GM19397 (cell line): ENCODE results near the gene WWP2.
"Not testable (repeated sequence)": the region's sequence is repeated elsewhere in the genome, so short reads cannot be mapped to it uniquely, and the experiment has no call there.

Experiments used
- ATAC-seq: cut with Tn5 transposase; IDR thresholded peaks from one replicate; pipeline ENCODE4 v1.9.1; 2021; ENCODE audit warnings: mild to moderate bottlenecking, moderate library complexity; ENCODE audit not compliant: unreplicated experiment

Gene WWP2

GRCh38 chr16:69745232-69745612 is 16.9 kb upstream of the WWP2 start:
- no peak for ATAC-seq

DNA sequence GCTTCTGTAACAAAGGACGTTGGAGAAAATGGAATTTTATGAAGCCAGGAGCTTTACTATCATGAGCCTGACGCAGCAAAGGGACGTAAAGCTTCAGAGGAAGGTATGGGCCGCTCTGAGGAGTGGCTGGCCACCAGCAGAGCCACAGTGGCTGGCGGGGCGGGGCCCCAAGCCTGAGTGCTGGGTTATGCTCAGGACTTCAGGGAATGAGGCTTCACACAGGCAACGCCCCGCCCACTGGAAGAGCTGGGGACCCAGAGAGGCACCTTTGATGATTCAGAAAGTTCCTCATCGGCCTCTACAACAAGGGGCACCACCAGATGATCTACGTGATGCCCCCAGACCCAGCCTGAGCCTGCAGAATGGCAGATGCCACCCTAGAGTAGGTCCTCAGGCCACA is 16.2 kb upstream of the WWP2 start:
- no peak for ATAC-seq

- no peak for ATAC-seq
Measured at GRCh38 chr16:69747115-69747514, 15.0 kb upstream of the WWP2 start.

- no peak for ATAC-seq
Measured at GRCh38 chr16:69748694-69749345, 13.3 kb upstream of the WWP2 start.

DNA sequence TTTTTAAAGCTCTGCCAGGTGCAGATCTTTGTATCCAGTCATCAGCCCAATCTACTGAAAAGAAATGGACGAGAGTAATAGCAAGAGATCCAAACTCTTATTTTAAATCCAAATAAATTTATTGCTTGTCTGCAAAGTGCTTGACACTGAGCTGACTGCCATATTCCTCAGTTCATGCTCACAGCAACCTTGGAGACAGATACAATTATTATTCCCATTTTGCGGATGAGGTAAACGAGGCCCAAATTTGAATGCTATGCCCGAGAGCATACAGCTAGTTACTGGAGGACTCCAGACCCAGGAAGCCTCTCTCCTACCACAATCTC is 8.0 kb upstream of the WWP2 start:
- no peak for ATAC-seq

DNA sequence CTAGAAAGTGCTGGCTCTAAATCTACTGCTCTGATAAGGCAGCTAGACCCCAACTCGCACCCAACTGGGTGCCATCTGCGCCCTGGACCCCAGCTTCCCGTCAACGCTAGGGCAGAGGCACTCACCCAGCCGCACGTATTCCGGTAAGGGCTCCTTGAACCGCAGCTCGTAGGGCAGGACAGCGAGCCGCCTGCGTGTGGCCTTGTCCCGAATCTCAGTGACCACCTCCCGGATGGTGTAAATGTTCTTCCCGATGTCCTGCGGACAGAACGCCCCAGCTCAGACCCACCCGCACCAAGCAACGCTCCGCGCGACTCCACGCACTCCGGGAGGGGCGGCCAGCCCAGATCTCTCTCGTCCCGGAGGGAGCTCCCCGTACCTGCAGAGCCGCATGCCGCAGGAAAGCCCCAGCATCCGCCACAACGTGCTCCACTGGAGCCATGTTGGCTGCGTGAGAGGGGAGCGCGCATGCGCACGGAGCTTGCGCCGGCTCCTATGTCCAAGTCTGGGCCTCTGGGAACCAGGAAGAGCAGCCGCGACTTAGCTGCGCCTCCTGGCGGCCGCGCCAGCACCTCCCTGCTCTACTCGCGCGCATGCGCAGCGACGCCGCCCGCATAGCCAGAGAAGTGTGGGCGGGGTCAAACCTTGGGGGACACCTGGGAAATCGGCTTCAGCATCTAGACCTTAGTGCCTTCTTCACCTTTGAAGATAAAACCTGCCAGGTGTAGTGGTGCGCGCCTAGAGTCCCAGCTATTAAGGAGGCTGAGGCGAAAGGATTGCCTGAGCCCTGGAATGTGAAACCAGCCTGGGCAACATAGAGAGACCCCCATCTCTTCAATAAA is 7.4 kb upstream of the WWP2 start, which contains the start of gene NOB1:
TSS of gene NOB1 (minus strand) at position 458 of the 842 bp plus-strand sequence. CDS start at position 442, 16 bp downstream.
- peak; percentile 97 for ATAC-seq

DNA sequence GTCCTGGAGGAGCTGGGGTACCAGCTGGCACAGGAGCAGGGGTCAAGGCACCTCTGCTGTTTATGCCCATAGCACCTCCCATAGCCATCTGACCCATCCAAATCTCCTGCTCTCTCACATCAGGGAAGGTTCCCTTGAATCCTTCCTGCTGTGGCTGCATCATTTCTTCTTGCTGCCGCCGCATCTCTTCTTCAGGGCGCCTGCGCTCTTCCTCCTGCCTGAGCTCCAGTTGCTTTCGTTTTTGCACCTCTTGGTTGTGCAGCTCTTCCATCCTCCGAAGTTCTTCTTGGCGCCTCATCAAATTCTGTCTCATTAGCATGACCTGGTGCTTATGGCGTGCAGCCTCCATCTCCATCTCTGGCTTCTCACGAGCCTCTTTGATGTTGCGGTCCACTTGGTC is 5.4 kb upstream of the WWP2 start:
- no peak for ATAC-seq

GRCh38 chr16:69757375-69757774 is 4.8 kb upstream of the WWP2 start:
- ATAC-seq = not testable (repeated sequence)

- no peak for ATAC-seq
Measured at GRCh38 chr16:69762814-69763598, 874 bp downstream of the WWP2 start.

GRCh38 chr16:69763599-69763942 is 1.4 kb downstream of the WWP2 start:
- ATAC-seq = no peak

DNA sequence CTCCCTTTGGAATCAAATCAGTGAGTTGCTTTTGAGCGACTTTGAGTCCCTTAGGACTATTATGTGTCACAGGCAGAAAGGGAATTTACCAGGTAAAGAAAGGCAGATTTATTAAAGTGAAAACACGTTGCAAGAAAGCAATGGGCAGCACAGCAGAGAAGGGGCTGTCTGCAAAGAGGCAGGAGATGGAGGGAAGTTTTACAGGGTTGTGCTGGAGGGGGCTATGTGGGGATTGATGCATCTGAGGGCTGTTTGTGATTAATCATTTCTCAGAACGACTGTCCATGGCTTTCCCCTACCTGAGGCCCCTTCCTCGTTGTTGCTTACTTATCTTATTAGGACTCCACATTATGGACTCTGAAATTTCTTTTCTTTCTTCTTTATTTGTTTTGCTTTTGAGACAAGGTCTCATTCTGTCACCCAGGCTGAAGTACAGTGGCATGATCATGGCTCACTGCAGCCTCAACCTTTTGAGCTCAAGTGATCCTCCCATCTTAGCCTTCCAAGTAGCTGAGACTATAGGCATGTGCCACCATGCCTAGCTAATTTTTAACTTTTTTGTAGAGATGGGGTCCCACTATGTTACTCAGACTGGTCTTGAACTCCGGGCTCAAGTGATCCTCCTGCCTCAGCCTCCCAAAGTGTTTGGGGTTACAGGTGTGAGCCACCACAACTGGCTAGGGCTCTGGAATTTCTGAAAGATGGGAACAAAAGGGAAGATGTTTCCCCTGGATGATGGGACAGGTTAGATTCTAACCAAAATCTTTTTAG is 5.5 kb downstream of the WWP2 start:
- no peak for ATAC-seq

GRCh38 chr16:69768666-69769065 is 6.5 kb downstream of the WWP2 start:
- ATAC-seq = no peak

- no peak for ATAC-seq
Measured at GRCh38 chr16:69769404-69769803, 7.3 kb downstream of the WWP2 start.

DNA sequence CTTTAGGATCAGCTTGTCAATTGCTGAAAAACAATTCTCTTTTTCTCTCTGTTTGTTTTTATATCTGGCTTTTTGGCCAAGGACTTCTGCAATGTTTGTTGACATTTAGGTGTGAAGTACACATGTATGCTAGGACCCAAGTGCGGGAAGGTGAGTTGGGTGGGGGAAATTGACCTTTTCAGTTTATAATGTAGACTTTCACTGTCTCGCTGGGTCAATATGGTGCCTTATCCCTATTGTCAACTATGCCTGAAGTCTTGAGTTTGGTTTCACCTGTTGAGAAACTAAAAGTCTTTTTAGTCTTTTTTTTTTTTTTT is 9.5 kb downstream of the WWP2 start:
- ATAC-seq = no peak

DNA sequence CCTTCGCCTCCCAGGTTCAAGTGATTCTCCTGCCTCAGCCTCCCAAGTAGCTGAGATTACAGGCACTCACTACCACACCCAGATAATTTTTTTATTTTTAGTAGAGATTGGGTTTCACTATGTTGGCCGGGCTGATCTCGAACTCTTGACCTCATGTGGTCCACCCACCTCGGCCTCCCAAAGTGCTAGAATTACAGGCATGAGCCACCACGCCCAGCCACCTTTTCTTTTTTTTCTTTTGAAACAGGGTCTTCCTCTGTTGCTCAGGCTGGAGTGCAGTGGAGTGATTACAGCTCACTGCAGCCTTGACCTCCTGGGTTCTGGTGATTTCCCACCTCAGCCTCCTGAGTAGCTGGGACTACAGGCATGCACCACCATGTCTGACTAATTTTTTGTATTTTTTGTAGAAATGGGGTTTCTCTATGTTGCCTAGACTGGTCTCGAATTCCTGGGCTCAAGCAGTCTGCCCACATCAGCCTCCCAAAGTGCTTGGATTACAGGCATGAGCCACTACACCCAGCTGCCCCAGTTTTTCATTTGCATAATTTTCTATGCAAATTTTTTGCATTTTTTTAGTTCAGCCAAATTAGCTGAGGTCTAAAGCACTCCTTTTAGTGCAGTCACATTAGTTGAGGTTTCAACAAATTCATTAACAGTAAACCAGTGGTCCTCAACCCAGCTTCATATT is 11.3 kb downstream of the WWP2 start:
- peak; percentile 70 for ATAC-seq

GRCh38 chr16:69775563-69775962 is 13.4 kb downstream of the WWP2 start:
- ATAC-seq = no peak

DNA sequence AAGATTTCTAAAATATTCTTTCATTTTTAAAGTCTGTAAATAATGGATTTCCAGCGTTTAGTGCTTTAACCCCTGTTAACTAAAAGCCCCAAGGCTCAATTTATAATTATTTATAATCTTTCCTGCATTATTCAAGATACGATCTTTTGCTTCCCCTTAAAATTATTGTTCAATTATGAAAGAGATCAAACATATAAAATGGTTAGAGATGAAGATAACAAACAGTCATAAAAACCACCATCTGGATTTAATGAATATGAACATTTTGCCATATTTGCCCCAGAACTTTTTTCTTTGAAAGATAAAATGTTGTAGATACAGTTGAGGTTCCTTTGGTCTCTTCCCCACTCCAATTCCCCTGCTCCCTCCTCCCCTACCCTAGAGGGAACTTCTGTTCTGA is 17.6 kb downstream of the WWP2 start:
- ATAC-seq = no peak

DNA sequence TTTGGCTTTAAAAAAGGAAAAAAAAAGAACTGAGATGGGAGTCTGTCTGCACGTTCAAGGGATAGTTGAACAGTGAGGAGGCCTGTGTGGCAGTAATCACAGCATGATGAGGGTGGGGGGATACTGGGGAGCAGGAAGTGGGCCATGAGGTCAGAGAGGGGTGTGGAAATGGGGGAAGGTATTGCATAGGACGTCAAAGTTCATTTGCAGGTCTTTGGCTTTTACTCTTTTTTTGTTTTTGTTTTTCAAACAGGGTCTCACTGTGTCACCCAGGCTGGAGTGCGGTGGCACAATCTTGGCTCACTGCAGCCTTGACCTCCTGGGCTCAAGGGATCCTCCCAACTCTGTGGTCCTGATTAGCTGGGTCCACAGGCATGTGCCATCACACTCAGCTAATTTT is 19.0 kb downstream of the WWP2 start:
- no peak for ATAC-seq

DNA sequence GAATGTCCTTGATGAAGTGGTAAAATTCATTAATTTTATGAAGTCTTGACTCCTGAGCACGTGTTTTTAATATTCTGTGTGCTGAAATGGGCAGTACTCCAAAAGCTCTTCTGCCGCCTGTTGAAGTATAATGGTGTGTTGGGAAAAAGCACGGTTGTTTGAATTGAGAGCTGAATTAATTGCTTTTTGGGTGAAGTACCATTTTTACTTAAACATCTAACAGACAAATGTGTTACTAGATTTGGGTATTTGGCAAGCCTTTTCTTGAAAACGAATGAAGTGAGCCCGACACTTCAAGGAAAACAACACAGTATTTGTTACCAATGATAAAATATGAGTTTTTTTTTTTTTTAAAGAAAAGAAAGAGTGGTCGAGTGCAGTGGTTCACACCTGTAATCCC is 22.5 kb downstream of the WWP2 start:
- ATAC-seq = no peak

DNA sequence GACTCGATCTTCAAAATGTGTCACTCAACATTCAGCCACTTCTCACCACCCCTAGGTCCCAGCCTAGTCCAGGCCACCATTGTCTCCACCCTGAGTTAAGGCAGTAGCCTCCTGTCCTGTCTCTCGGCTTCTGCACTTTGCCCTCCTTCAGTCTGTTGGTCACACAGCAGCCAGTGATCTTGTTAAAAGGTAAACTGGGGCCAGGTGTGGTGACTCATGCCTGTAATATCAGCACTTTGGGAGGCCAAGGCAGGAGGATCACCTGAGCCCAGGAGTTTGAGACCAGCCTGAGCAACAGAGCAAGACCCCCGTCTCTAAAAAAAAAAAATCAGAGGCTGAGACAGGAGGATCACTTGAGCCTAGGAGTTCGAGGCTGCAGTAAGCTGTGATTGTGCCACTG is 25.8 kb downstream of the WWP2 start:
- ATAC-seq = no peak

GRCh38 chr16:69791391-69791847 is 29.3 kb downstream of the WWP2 start:
- not testable (repeated sequence) for ATAC-seq
